ENCODE measurements around the gene PSTPIP2. TPM values are rescaled to one million over a fixed set of nuclear protein-coding genes. Genes with fewer than 3 reads are reported as not detected.
A peak's percentile ranks its signal among the peaks of the same experiment; 100 is the strongest.

Gene PSTPIP2
- total and polyA plus RNA-seq, 10 donors, result 18.3 to 153 (median 117) TPM

DNA sequence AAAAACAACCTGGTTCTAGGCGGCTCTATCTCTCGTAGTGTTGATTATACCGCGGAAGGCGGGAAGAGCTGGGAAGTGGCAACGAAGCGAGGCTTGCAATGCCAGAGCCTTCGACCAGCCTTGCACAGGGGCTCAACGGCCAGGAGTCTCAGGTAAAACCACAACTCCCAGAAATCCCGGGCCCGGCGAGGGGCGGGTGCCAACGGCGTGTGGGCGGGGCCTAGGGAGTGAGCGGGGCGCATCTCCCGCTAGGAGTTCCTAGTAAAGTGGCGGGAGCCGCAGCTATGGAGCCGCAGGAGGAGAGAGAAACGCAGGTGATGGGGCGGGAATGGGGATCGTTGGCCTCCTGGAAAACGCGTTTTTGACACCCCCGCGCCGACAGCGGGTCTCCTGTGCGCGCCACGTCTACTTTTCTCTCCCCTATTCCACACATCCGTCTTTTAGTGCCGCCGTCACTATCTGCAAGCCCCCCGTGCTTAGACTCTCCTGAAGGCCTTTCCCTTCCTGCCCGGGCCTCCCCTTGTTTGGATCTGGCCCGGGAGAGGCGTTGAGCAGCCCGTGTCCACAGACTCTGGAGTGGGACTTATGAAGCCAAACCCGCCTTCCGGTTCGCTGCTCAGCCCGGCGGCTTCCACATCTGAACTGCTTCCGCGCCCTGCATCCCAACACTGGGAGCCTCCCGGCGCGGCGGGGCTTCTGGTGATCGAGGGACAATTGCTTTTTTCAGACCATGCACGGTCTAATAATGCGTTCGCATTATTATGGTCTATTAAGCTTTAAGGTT lies 32.3 kb upstream of the PSTPIP2 start, which contains the start of gene HAUS1:
Gene HAUS1, plus strand, starts transcription at position 258 of the 784 bp plus-strand sequence. Its CDS starts 27 bp downstream, at position 285.
- TF ChIP-seq POLR2A (IDR thresholded peaks at IDR 0.05), result peak in 1 of 3 donors; percentile 22
- TF ChIP-seq POLR2AphosphoS5 (IDR thresholded peaks at IDR 0.05), result peak; percentile 81 to 87 (median 86)
- peak in 1 of 11 experiments; percentile 27 for TF ChIP-seq CTCF (IDR thresholded peaks at IDR 0.05 in 8 of 11, conservative IDR thresholded peaks at IDR 0.05 in 3 of 11)
- peaks cover 6 to 42% (median 21%) of the 10 kb centered on the region in 6 donors for H3K4me1 ChIP-seq
- DNase-seq, result peak; percentile 97
- intact Hi-C loops (cut with DNase I; ENCODE audit: low total_unique reads), result no loop called here
- H3K27ac ChIP-seq, result peak within 1 kb of the TSS; percentile 62 to 92 (median 86)
- H3K27me3 ChIP-seq (replicated peaks in 1 of 7), result no peaks in the 10 kb centered on the region
- 0 to 1% (median 0%) methylated on average over 54 to 57 of the region's 57 CpGs for WGBS, 5 donors
- no peaks in the 10 kb centered on the region for H3K9me3 ChIP-seq
- peaks cover 0 to 36% (median 4%) of the 10 kb centered on the region in 6 donors for H3K36me3 ChIP-seq
- H3K4me3 ChIP-seq, result peak within 1 kb of the TSS; percentile 59 to 95 (median 86)

- WGBS, 5 donors, result 92 to 98% (median 96%) methylated on average over 8 of the region's 8 CpGs
- Histone ChIP-seq H3K36me3 (peaks cover 0 to 18% (median 4%) of the 10 kb centered on the region in 6 donors), H3K4me1 (peaks cover 19 to 48% (median 42%) of the 10 kb centered on the region in 6 donors), H3K27me3 (replicated peaks in 1 of 7) (no peaks in the 10 kb centered on the region), H3K4me3 (no peak overlapping the region), H3K27ac (no peak overlapping the region), H3K9me3 (no peaks in the 10 kb centered on the region)
- TF ChIP-seq POLR2A (IDR thresholded peaks at IDR 0.05) (no peak), CTCF (IDR thresholded peaks at IDR 0.05 in 8 of 11, conservative IDR thresholded peaks at IDR 0.05 in 3 of 11) (no peak), POLR2AphosphoS5 (IDR thresholded peaks at IDR 0.05) (no peak)
- intact Hi-C loops (cut with DNase I; ENCODE audit: low total_unique reads), result no loop called here
- DNase-seq, result no peak
Observed at GRCh38 chr18:46099463-46099862, 27.4 kb upstream of the PSTPIP2 start.

- Histone ChIP-seq H3K9me3 (no peaks in the 10 kb centered on the region), H3K27ac (peak overlapping the region; percentile 88 to 94 (median 92)), H3K36me3 (peaks cover 0 to 27% (median 13%) of the 10 kb centered on the region in 6 donors), H3K4me3 (peak overlapping the region; percentile 95 to 100 (median 98)), H3K27me3 (replicated peaks in 1 of 7) (no peaks in the 10 kb centered on the region), H3K4me1 (peaks cover 22 to 51% (median 43%) of the 10 kb centered on the region in 6 donors)
- intact Hi-C loops (cut with DNase I; ENCODE audit: low total_unique reads), result no loop called here
- 27 to 34% (median 32%) methylated on average over 15 to 16 of the region's 16 CpGs for WGBS, 5 donors
- TF ChIP-seq POLR2A (IDR thresholded peaks at IDR 0.05) (no peak), CTCF (IDR thresholded peaks at IDR 0.05 in 8 of 11, conservative IDR thresholded peaks at IDR 0.05 in 3 of 11) (no peak), POLR2AphosphoS5 (IDR thresholded peaks at IDR 0.05) (no peak)
- DNase-seq, result no peak
Observed at GRCh38 chr18:46098616-46098933, 26.5 kb upstream of the PSTPIP2 start.

All from spleen (tissue), 11 donors.